Measurements from ENCODE around the gene SFN.
"Not testable (repeated sequence)": the region's sequence is repeated elsewhere in the genome, so short reads cannot be mapped to it uniquely, and the experiment has no call there.

The SFN gene

GRCh38 chr1:26874896-26875295 lies 11.9 kb downstream of the SFN start:
- DNase-seq = no peak

- no peak for DNase-seq
Measured at GRCh38 chr1:26877326-26877725, 14.4 kb downstream of the SFN start.

- DNase-seq = no peak
Measured at GRCh38 chr1:26879793-26880192, 16.8 kb downstream of the SFN start.

GRCh38 chr1:26881611-26882010 lies 18.7 kb downstream of the SFN start:
- DNase-seq = not testable (repeated sequence)

GRCh38 chr1:26882696-26883463 lies 19.9 kb downstream of the SFN start:
- DNase-seq = no peak

- DNase-seq = peak in 1 of 2 donors; percentile 36
Measured at GRCh38 chr1:26887125-26887524, 24.2 kb downstream of the SFN start.

GRCh38 chr1:26888231-26888630 lies 25.3 kb downstream of the SFN start:
- no peak for DNase-seq

GRCh38 chr1:26889551-26890466 lies 26.9 kb downstream of the SFN start, which contains the start of gene GPN2:
Gene GPN2, minus strand, starts transcription at chr1:26890283. Its CDS starts 187 bp downstream, at chr1:26890096.
- peak; percentile 81 for DNase-seq

- DNase-seq = no peak
Measured at GRCh38 chr1:26890467-26890796, 27.5 kb downstream of the SFN start.

- DNase-seq = no peak
Measured at GRCh38 chr1:26894263-26894662, 31.3 kb downstream of the SFN start.

GRCh38 chr1:26897351-26897750 lies 34.4 kb downstream of the SFN start:
- no peak for DNase-seq

- DNase-seq = peak; percentile 90 to 91
Measured at GRCh38 chr1:26900001-26900814, 37.3 kb downstream of the SFN start, which contains the start of gene GPATCH3. Gene GPATCH3, minus strand, starts transcription at chr1:26900467. Its CDS starts 25 bp downstream, at chr1:26900442.

GRCh38 chr1:26900815-26901511 lies 38.0 kb downstream of the SFN start:
- DNase-seq = no peak

- DNase-seq = no peak
Measured at GRCh38 chr1:26907071-26907917, 44.3 kb downstream of the SFN start.

- no peak for DNase-seq
Measured at GRCh38 chr1:26909951-26910342, 47.0 kb downstream of the SFN start.

- DNase-seq = no peak
Measured at GRCh38 chr1:26910343-26911160, 47.6 kb downstream of the SFN start.

GRCh38 chr1:26911399-26912146 lies 48.6 kb downstream of the SFN start:
- no peak for DNase-seq

GRCh38 chr1:26912147-26912490 lies 49.2 kb downstream of the SFN start:
- DNase-seq = no peak

- DNase-seq = no peak
Measured at GRCh38 chr1:26913389-26913753, 50.4 kb downstream of the SFN start.
